ENCODE results near the gene CNPPD1.

Gene CNPPD1

GRCh38 chr2:219158025-219158424 lies 18.7 kb downstream of the CNPPD1 start:
- DNase-seq: no peak

DNA sequence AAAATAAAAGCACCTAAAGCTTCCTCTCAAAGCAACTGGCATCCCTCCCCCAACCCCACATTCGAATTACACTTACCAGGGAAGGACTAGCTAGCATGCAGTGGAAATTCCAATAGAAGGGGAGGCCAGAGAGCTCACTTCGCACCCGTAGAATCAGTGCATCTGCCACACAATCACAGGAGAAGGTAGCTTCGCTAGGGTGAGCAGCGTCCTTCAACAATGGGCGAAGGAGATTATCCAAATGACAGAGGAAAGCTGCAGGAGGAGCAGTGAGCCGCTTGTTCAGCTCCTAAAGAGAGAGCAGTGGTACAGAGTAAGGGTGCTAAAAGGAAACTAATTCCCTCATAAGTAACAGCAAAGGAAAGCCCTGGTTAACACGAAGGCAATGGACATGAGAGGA lies 19.3 kb downstream of the CNPPD1 start:
- DNase-seq: no peak

GRCh38 chr2:219155054-219155644 lies 21.6 kb downstream of the CNPPD1 start:
- peak; percentile 67 for DNase-seq

GRCh38 chr2:219149667-219150066 lies 27.1 kb downstream of the CNPPD1 start:
- no peak for DNase-seq

DNA sequence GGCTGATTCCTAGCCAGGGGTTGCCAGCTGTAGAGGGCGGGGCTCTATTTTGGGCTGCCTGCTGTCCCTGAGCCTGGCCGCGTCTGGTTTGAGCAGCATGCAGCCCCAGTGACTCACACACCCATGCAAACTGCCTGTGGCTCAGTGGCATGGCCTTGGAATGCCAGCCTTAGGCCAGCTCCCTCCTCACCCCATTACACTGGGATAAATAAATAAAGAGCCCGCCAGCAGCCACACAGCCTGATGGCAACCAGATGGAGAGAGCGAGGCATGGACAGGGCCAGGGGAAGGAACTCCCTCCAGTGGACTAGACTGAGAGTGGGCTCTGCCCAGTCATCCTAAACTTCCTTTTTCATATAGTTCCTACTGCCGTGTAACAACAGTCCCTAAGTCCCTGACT lies 34.4 kb downstream of the CNPPD1 start:
- DNase-seq: no peak

DNA sequence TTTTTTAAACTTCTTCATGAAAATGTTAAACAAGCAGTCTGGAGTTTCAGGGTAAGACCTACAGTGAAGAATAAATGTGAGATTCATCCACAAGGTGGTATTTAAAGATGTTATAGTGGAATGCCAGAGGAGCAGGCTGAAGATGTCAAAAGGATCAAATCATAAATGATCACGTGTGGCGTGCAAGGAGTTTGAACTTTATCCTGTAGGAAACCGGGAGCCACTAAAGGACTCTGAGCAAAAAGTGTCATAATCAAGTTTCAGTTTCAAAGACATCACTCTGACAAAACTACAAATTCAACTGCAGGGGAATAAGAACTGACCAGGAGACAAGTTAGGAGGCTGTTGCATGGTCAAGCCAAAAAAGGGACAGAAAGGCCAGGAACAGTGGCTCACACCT lies 36.0 kb downstream of the CNPPD1 start:
- no peak for DNase-seq

DNA sequence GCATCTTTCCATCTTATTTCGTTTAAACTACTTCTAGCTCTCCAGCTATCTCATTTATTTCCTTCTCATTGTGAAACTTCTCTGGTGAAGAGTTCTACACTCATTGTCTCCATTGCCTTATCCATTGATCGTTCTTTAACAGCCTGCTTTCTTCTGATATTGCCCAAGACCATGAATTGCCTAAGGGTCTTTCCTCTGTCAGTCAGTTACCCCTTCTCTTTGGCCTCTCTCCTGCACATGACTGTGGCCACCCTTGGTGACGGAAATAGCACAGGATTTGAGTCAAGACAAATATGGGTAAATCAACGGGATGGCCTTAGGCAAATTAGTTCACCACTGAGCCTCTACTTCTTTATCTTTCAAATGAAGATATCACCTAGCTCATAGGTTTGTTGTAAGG lies 42.7 kb downstream of the CNPPD1 start:
- no peak for DNase-seq

DNA sequence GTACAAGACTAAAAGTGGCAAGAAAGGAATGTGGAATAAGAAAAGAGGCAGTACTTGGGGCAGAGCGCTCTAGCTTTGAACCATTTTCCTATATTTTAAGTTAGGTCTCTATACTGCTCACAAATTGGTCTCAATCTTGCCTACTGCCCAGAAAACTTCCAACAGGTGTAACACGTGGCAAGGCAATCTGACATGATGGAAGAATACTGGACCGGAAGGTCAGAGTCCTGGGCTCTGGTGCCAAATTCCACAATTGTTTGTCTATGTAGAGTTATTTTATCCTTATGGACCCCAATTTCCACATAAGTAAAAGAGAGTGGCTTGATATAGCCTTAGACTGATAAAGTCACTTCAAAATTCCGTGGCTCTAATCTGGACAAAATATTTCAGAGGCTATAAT lies 45.0 kb downstream of the CNPPD1 start:
- no peak for DNase-seq

GRCh38 chr2:219131327-219131726 lies 45.4 kb downstream of the CNPPD1 start:
- DNase-seq: no peak

DNA sequence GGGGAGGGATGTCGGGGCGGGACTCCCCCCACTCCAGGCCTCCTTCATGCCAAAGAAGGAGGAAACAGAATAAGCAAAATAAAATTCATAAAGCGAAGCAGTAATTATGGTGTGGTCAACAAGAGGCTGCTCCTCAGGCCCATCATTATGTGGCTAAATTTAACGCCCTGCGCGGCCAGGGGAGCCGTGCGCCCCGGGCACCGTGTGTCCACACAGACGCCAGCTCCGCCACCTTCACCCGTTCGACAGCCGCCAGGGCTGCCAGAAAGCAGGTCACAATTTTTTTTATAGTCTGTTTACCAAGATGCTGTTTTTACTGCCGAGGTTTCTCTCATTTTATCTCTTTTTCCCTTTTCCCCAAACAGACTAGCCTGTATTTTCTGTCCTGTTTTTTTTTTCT lies 47.1 kb downstream of the CNPPD1 start:
- DNase-seq: no peak

DNA sequence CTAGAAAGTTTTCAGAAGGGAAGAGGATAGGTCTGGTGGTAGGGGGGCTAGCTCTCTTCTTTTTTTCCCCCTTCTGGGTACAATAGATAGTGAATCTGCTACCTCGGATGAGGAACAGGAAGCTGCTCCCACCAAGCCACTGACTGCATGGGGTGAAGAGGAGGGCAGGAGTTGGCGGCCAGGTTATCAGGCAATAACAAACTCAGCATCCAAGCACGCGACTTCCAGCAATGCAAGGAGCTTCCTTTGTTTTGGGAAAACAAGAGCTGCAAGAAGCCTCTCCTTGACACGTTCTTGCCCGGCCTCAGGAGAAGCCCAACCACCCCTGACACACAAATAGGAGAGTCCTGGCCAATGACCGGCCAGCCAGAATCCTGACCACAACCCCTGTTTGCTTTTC lies 48.3 kb downstream of the CNPPD1 start:
- no peak for DNase-seq

DNA sequence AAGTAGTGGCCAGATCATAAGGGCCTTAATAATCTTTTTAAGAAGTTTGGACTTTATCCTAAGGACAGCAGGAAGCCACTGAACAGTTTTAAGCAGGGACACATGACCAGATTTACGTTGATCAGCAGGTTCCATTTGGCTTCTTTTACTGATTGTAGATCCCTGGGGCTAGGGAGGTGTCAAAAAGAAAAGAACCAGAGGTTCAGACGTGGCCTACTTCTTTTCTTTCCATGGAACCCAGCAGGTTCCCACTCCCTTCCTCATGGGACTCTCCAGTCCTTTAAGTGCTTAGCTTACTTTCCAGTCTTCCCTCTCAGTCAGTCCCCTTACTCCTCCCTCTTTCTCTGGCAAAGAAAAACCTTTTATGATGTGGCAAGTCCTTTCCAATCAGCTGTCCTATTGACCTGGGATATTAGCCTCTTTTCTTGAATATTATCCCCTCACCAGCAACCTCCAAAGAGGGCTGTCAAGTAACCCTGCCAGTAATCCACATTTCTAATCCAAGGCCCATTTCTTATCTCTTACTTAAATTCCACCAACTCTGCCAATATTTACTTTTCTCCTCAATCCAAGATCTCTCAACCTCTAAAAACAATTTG lies 49.6 kb downstream of the CNPPD1 start:
- DNase-seq: no peak

GRCh38 chr2:219126555-219126954 lies 50.2 kb downstream of the CNPPD1 start:
- DNase-seq: no peak

GRCh38 chr2:219125886-219126270 lies 50.8 kb downstream of the CNPPD1 start:
- no peak for DNase-seq

- DNase-seq: no peak
Observed at GRCh38 chr2:219125225-219125885, 51.4 kb downstream of the CNPPD1 start.

DNA sequence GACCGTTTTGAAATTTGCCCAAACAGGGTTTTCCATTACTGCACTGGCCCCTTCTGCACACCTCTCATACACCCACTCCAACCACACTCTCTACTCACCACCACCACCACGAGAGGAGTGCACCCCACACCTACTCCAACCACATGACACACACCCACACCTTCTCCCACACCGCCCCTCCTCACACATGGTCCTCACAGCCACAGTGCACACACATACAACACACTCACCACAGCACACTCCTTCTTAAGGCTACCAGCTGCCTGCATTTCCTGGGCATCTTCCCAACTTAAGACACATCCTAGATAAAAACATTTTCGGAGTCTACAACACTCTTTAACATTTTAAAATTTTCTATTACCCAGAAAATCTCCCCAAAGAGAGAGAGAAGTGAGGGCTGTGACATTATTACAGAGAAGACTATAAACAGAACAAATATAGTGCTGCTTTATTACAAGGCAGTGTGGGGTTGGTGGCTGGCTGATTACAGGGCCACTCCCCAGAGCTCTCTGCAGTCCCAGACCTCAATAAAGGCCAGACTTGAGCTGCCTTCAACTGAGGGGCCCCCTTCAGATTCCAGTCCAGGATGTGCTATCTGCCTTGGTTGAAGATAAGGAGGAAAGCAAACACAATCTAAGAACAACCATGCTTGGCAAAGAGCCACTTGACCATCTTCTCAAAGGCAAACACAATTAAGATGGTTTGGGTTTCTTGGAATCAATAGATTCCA lies 52.2 kb downstream of the CNPPD1 start:
- DNase-seq: no peak

GRCh38 chr2:219123356-219124135 lies 53.2 kb downstream of the CNPPD1 start:
- no peak for DNase-seq

DNA sequence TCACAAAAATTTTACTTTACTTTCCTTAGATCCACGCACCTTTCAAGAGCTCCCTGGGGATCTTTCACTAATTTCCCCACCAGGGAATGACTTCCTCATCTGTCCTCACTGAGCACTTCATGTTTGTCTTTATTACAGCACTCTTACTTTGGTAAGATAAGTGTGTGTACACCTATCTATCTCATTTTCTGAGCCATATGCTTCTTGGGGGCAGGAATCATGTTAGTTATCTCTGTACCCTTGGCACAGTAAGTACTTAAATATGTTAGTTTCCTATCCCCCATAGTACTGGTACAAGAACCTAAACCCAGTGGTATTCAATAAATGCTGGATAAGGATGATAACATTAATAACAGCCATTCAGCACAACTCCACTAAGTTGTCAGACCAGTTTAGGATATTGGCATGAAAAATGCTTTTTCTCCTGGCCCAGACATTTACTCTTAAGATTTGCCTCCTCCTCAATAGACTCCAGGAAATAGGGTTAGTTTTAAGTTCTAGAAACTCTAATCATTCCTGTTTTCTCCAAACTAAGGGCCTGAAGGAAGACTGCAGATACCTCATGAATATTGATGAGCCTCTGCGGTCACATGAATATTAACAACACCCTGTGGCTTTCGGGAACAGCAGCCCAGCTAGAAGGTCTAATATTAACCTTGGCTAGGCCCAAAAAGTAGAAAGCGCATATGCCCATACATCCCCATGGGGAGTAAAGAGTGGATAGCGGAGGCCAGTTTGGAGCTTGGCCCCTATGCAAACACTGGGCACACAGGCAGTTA lies 54.3 kb downstream of the CNPPD1 start:
- no peak for DNase-seq

Measured in NCI-H2107 (cell line).